T-helper 2 cell (primary cell): ENCODE measurements around the gene PEMT.
"Not testable (repeated sequence)": the region's sequence is repeated elsewhere in the genome, so short reads cannot be mapped to it uniquely, and the experiment has no call there.

Experiments
- DNase-seq, 5 experiments: peaks; one replicate each; pipeline versions ENCODE4 v3.0.0 to v3.0.0-alpha.2; 2012 to 2022

Gene PEMT

DNA sequence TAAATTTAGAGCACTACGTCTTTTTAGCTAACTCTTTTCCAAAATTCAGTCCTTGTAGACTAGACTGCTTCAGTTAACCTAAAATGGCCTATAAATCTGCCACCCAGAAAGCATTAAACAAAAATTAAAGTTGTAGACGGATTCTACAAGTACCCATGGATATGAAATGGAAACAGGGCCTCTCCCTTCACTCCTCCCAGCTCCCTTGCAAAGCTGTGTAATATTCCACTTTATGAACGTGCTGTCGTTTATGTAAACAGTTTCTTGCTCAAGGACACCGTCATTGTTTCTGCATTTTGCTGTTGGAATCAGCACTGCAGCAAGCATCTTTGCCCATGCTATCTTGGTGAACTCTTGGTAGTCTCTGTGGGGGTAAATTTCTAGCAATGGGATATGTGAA, 109.6 kb downstream of the PEMT start:
- DNase-seq: no peak

DNA sequence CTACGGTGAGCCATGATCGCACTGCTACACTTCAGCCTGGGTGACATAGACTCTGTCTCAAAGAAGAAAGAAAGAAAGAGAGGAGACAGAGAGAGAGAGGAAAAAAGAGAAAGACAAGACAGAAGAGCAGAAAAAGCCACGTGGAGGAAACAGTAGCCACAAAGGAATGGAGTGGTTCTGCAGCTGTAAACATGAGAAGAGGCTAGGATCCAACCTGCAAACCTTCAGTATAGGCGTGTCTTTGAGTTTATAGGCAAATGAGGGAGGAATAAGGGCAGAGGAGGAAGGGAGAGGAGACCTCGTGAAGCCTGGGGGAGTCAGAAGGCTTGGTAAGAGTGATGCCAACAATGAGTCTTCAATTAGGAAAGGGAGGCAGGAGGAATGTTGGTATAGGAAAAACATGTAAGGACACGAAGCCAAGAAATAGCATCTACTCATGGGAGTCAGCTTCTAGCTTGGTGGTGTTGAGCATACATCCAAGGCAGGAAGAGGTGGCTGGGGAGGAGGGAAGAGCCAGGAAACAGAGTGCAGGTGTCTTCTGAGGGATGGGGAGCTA, 110.8 kb downstream of the PEMT start:
- DNase-seq: no peak

GRCh38 chr17:17479209-17479608, 112.3 kb downstream of the PEMT start:
- no peak for DNase-seq

- peak; percentile 88 to 94 (median 92) for DNase-seq
These were observed 114.5 kb downstream of the PEMT start, which contains the start of gene MED9 for GRCh38 chr17:17476865-17477467. MED9 (plus strand) TSS chr17:17477000; CDS start chr17:17477042, 42 bp downstream.

DNA sequence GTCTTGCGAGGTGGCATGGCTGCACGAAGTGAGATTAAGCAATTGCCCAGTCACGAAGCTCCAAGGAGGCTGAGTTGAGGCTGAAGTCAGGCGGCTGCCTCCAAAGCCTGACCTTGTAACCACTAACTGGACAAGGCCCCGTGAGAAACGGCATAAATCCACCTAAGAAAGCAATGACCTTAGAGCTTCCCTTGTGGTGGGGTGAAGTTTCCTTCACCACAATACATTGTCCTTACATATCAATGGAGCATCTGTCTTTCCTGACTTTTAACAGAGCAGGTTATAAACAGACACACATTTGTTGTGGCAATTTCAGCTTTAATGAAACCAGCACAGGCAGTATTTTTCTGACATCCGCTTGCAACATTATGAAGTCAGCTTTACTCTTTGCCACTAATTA, 117.2 kb downstream of the PEMT start:
- no peak for DNase-seq

DNA sequence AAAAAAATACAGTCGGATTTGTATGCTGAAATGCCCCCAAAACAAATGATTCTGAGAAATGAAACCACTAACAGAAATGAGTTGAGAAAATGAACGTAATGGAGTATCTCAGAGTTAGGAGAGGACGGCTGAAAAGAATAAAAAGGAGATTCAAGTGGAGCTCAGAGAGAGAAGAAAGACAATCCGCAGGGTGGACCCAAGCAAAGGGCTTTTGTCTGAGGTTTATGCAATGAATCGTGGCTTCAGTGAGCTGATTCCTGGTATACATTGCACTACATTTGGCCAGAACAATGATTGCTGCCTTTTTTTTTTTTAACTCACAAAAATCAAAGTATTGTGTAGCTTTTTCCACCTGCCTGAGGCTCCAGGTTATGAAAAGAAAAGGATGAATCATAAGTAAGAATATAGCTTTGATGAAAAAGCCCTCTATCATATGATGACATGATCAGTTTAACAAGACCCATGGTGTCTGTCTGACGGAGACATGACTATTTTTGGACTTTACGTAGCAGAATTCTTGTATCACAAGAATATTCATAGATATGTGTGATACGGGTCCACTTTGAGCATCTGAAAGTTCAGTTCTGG, 119.1 kb downstream of the PEMT start:
- DNase-seq: no peak

- no peak for DNase-seq
These were observed 121.5 kb downstream of the PEMT start for GRCh38 chr17:17469996-17470395.

- DNase-seq: no peak
These were observed 122.2 kb downstream of the PEMT start for GRCh38 chr17:17469358-17469757.

DNA sequence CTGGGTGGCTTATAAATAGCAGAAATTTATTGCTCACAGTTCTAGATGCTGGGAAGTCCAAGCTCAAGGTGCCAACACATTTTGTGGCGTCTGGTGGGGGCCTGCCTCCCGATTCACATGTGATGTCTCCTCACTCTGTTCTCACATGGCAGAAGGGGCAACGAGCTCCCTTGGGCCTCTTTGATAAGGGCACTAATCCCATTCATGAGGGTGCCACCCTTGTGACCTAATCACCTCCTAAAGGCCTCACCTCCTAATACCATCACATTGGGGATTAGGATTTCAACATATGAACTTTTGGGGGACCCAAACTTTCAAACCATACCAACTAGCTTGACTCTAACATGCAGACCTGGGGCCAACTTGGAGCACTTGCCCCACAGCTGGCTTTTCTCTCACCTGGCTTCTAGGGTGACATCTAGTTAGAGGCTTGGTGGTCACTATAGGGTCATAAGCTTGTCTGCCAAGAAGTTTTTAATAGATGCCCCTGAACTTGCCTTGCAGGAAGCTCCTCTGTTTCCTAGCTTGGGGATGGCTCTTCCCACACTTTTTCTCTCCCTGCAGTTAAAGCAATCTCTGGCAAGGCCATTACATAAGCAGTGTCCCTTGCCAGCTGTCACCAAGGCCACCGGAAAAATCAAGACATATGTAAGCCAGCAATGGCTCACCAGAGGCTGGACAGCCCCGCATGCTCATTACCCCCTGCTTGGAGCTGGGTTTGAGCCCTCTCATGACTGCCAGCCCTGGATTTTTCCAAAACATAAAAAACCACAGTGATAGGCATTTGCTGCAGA, 123.1 kb downstream of the PEMT start:
- no peak for DNase-seq

DNA sequence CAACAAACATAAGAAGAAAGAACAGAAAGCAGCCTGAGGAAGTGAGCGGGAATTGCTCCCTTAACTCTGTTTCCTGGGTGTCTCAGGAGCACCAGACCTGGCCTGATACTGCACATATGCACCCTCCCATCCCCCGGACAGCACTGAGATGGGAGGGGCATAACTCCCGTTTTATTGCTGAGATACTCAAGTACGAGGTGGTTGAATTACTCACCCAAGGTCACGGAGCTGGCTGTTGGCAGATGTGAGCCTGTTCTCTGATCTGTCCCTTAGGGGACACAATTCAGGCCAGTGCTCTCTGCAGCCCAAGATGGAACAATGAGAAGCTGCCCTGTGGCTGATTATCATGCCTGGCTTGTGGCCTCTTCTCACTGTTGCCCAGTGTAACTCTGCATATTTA, 123.8 kb downstream of the PEMT start:
- no peak for DNase-seq

GRCh38 chr17:17467016-17467415, 124.5 kb downstream of the PEMT start:
- DNase-seq: no peak

DNA sequence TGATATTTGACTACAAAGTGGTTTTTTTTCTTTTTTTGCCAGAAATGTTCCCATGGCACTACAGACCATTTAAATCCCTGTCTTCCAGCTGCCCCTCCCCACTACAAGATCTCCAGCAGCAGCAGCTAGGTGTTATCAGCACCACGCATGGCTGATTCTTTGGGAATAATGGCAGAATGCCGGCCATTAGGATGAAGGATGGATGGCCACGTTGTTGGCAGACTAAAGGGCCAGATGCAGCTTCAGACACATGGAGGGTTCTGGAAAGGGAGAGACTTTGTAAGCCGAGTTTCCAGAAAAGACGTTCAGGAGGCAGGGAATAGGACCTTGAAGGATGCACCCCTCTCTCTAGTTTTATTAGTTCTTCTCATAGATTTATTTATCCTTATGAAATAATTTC, 125.0 kb downstream of the PEMT start:
- no peak for DNase-seq

- not testable (repeated sequence) for DNase-seq
These were observed 125.6 kb downstream of the PEMT start for GRCh38 chr17:17465878-17466277.

- DNase-seq: no peak
These were observed 127.7 kb downstream of the PEMT start for GRCh38 chr17:17463821-17464220.

DNA sequence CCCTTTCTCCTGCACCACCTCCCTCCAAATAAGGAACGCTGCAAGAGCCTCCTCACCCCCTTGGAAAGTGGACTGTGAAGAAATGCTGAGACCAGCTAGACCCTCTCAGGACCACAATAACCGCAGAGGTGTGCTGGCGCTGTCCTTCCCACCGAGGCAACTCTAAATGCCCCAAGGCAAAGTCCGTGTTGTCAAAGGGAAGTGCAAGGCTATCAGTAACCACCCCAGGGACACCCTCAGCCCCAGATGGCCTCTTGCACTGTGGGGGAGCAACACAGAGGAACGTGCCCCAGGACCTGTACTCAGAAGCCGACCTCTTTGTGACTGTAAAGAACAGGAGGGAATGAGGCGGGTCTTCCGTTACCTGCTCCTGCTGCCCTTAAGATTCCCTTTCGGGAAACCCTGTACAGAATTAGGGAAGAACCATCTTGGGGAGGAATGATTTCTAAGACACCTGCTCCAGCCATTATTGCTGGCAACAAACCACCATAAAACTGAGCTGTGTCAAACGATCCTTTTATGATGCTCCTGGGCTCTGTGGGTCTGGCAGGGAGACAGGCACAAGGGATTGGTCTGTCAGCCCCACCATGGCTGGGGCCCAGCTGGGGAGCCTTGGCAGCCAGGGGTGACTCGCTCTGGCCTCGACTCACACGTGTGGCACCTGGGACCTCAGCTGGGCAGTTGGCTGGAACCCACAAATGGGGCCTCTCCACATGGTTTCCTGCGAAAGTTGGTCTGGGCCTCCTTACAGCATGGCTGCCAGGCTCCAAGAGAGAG, 129.3 kb downstream of the PEMT start:
- no peak for DNase-seq

- no peak for DNase-seq
These were observed 131.5 kb downstream of the PEMT start for GRCh38 chr17:17460038-17460437.

DNA sequence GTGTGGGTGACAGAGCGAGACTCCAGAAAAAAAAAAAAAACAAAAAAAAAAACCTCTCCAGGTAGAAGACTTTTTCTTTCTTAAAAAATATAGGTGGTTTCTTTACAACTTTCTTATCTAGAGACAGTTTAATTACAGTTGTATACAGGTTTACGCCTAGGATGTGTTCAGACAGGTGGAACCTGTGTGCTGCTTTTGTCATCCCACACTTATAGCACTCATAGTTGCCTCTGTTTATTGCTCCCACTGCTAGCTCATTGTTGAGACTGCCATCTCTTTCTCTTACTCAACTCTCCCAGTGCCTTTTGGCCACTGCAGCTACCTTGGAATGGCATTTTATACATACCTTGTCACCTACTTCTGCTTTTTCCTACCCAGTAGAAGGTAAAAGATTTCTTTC, 133.8 kb downstream of the PEMT start:
- DNase-seq: no peak

DNA sequence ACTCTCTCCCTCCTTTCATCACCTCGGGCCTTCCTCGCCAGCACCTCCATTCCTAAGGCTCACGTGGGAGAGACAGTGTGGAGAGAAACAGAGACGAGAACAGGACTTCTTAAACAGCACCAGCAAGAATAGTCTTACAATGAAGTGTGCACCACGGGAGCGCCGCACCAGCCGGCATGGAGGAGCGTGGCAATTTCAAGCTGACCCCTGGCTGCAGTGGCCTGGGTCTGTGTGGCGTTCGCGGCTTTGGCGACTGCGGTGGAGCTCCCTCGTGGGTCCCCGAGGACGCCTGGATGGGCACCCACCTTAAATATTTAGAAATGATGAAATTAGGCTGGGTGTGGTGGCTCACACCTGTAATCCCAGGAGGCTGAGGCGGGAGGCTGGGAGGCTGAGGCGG, 135.3 kb downstream of the PEMT start:
- DNase-seq: no peak
